ENCODE data around the gene TMEM52. TPM values are rescaled to one million over a fixed set of nuclear protein-coding genes. Genes with fewer than 3 reads are reported as not detected.

Gene TMEM52
- total RNA-seq, 1 experiment from 2014 or later, result 9.6 TPM

- H3K4me1 Mint-ChIP-seq, result peaks cover 43 to 44% of the 10 kb centered on the region in 2 experiments
- H3K4me1 ChIP-seq (ENCODE audit: insufficient read depth, low read length), result peaks cover 5% of the 10 kb centered on the region; the same call in 1 of the 2 replicates
- no peaks in the 10 kb centered on the region for H3K9me3 ChIP-seq (ENCODE audit: control insufficient read depth, low read depth, low read length)
- H3T11ph ChIP-seq (ENCODE audit: low read length), result no peak within 1 kb of the TSS
- peak within 1 kb of the TSS; percentile 87 for H3K18ac ChIP-seq (ENCODE audit: insufficient read length, low read depth, low read length)
- peak within 1 kb of the TSS; percentile 75 for H3K4me2 ChIP-seq (ENCODE audit: insufficient read depth, insufficient read length, low read length)
- no peak within 1 kb of the TSS for H2BK5ac ChIP-seq (ENCODE audit: insufficient read length, low read length)
- H2AFZ ChIP-seq (ENCODE audit: low read length), result no peak within 1 kb of the TSS
- H2AK5ac ChIP-seq (ENCODE audit: insufficient read length, low read length), result no peak within 1 kb of the TSS
- H3K4me3 Mint-ChIP-seq, result peak within 1 kb of the TSS; percentile 76 to 86
- peak within 1 kb of the TSS; percentile 27; the same call in 1 of the 2 replicates for H3K4ac ChIP-seq (ENCODE audit: low read depth, low read length)
- no peak within 1 kb of the TSS for H2BK120ac ChIP-seq (ENCODE audit: low read depth, low read length, poor library complexity, severe bottlenecking)
- peak within 1 kb of the TSS; percentile 67 for H2BK12ac ChIP-seq (ENCODE audit: insufficient read length, low read depth, low read length)
- no peak within 1 kb of the TSS for H2BK20ac ChIP-seq (ENCODE audit: low read depth, low read length, poor library complexity, severe bottlenecking)
- peak; percentile 73 for DNase-seq
- H4K20me1 ChIP-seq (ENCODE audit: control insufficient read depth, insufficient read depth, insufficient read length), result no peaks in the 10 kb centered on the region
- H3K27me3 Mint-ChIP-seq (ENCODE audit: low read depth), result peaks cover 2% of the 10 kb centered on the region; the same call in 1 of the 2 replicates
- peak within 1 kb of the TSS; percentile 50 for H4K5ac ChIP-seq (ENCODE audit: insufficient read length, low read depth, low read length)
- H3K27ac Mint-ChIP-seq, result peak within 1 kb of the TSS in 2 of 3 experiments; percentile 25 to 70; a peak in 2 of 7 replicates
- H3K27ac ChIP-seq (ENCODE audit: insufficient read length, low read depth, low read length), result no peak within 1 kb of the TSS
- H3K9ac ChIP-seq (ENCODE audit: extremely low read depth, insufficient read length, low read length), result peak within 1 kb of the TSS; percentile 91
- peaks cover 6% of the 10 kb centered on the region for H3K23me2 ChIP-seq (ENCODE audit: insufficient read length, low read depth, low read length, poor library complexity, severe bottlenecking)
- H3K36me3 Mint-ChIP-seq (ENCODE audit: insufficient read depth in 1 of 3, low read depth in 3 of 3), result peaks cover 8 to 15% (median 12%) of the 10 kb centered on the region in 3 experiments; a peak in 6 of 7 replicates
- no peak within 1 kb of the TSS for H2BK15ac ChIP-seq (ENCODE audit: low read depth, low read length)
- WGBS (ENCODE audit: extremely low coverage, insufficient read length, low lambda C conversion rate), result no CpG with 5 or more reads among the region's 137 CpGs
- H3K56ac ChIP-seq (ENCODE audit: insufficient read length, low read depth, low read length), result no peak within 1 kb of the TSS
- H3K79me2 ChIP-seq (ENCODE audit: insufficient read depth, low read length), result peaks cover 40% of the 10 kb centered on the region
- peak within 1 kb of the TSS; percentile 98 for H3K14ac ChIP-seq (ENCODE audit: insufficient read depth, low read length)
- no peak within 1 kb of the TSS for H4K91ac ChIP-seq (ENCODE audit: insufficient read length, low read depth, low read length)
- no peaks in the 10 kb centered on the region; the same call in none of the 2 replicates for H3K27me3 ChIP-seq (ENCODE audit: insufficient read depth, low read length)
- TF ChIP-seq CTCF (conservative IDR thresholded peaks at IDR 0.05), result no peak
- H4K8ac ChIP-seq (replicated peaks; ENCODE audit: insufficient read length, low read depth, low read length), result no peak within 1 kb of the TSS
- no peaks in the 10 kb centered on the region for H3K79me1 ChIP-seq (ENCODE audit: insufficient read depth, low read depth, low read length, poor library complexity, severe bottlenecking)
- no peak within 1 kb of the TSS for H3K23ac ChIP-seq (ENCODE audit: insufficient read length, low read depth, low read length)
- H3K9me3 Mint-ChIP-seq, result peaks cover 0 to 5% of the 10 kb centered on the region in 2 experiments; a peak in 2 of 5 replicates
Observed at GRCh38 chr1:1890506-1891348, 28.4 kb downstream of the TMEM52 start, which contains the start of gene GNB1. TSS of gene GNB1 (minus strand) at chr1:1891087. CDS start at chr1:1825453, 65,634 bp downstream.

Measured in H9 (cell line).